GM12891 (cell line): ENCODE data around the gene ADGRL3.

Source experiments
- POLR2A ChIP-seq: IDR thresholded peaks from 2 replicates; pipeline ENCODE4 v1.6.1; 2011; ENCODE audit warnings: low read depth, low read length, control low read depth
- POLR2AphosphoS5 ChIP-seq: IDR thresholded peaks from 2 replicates; pipeline ENCODE4 v1.6.1; 2011; ENCODE audit warnings: low read depth, low read length, control low read depth
- POU2F2 ChIP-seq: IDR thresholded peaks from 2 replicates; pipeline ENCODE4 v1.6.1; 2011; ENCODE audit warnings: low read depth, mild to moderate bottlenecking, control low read depth, low read length, moderate library complexity
- TAF1 ChIP-seq: IDR thresholded peaks from 2 replicates; pipeline ENCODE4 v1.6.1; 2011; ENCODE audit warnings: low read depth, low read length, control low read depth

- no peak for TF ChIP-seq POLR2A
- TF ChIP-seq TAF1 = no peak
- TF ChIP-seq POU2F2 = no peak
- no peak for TF ChIP-seq POLR2AphosphoS5
These were observed 98.1 kb downstream of the ADGRL3 start for GRCh38 chr4:61298178-61298740.
